ENCODE results near the gene PKIG. TPM values are rescaled to one million over a fixed set of nuclear protein-coding genes. Genes with fewer than 3 reads are reported as not detected.

Gene PKIG
- total and polyA plus RNA-seq, 7 donors = 43.9 to 511 (median 348) TPM

DNA sequence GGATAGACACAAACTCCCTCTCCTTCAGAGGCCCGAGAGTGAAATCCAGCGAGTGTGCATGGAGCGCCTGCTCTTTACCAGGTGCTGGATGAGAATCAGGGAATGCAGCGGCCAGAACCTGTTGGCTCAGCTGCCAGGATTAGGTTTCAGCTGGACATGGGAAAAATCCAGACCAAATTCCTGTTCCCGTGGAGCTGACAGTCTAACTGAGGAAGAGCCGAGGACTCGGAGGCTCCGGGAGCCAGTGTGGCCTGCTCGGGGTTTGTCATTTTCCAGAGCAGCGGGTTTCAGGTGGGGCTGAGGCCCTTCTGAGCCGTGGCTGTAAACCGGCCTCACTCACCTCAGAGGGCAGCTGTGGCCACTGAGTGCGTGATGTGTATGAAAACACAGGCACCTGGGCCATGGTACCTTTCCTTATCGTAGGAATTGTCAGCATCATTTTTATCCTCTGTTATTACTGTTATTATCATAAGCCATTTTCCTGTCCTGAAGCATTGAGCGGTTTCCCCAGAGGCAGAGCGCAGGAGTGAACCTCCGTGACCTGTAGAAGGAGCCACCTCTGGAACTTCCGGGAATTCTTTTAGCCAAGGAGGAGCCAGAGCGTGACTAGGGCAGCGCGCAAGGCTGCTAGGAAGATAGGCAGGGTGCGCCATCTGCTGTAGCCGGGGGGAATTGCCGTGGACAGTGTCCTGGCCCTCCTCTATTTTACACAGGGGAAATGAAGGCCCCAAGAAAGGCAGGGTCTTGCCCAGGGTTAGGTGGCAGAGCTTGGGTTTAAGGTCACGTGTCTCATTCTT, 27.3 kb downstream of the PKIG start:
- 17 to 36% methylated on average over 25 of the region's 25 CpGs for WGBS, 2 donors
- no peaks in the 10 kb centered on the region for H3K27me3 ChIP-seq
- H3K36me3 ChIP-seq = peaks cover 0 to 5% (median 0%) of the 10 kb centered on the region in 4 donors
- intact Hi-C loops (cut with DNase I) = loop anchor here (1.0 to 5.0 kb wide), 6 partner anchors 37 to 399 kb away; partner anchors contain the start of genes ADA, OSER1 and TTPAL
- H3K9me3 ChIP-seq = no peaks in the 10 kb centered on the region
- H3K27ac ChIP-seq = peak overlapping the region; percentile 83 to 95 (median 90)
- DNase-seq = peak; percentile 94
- peaks cover 0 to 47% (median 42%) of the 10 kb centered on the region in 4 donors for H3K4me1 ChIP-seq
- peak overlapping the region; percentile 9 to 38 (median 25) for H3K4me3 ChIP-seq
- TF ChIP-seq, protein P1, sequence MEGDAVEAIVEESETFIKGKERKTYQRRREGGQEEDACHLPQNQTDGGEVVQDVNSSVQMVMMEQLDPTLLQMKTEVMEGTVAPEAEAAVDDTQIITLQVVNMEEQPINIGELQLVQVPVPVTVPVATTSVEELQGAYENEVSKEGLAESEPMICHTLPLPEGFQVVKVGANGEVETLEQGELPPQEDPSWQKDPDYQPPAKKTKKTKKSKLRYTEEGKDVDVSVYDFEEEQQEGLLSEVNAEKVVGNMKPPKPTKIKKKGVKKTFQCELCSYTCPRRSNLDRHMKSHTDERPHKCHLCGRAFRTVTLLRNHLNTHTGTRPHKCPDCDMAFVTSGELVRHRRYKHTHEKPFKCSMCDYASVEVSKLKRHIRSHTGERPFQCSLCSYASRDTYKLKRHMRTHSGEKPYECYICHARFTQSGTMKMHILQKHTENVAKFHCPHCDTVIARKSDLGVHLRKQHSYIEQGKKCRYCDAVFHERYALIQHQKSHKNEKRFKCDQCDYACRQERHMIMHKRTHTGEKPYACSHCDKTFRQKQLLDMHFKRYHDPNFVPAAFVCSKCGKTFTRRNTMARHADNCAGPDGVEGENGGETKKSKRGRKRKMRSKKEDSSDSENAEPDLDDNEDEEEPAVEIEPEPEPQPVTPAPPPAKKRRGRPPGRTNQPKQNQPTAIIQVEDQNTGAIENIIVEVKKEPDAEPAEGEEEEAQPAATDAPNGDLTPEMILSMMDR (IDR thresholded peaks at IDR 0.05) = peak; percentile 97 to 98 (median 98)
- TF ChIP-seq EP300 (IDR thresholded peaks at IDR 0.05) (no peak), POLR2A (IDR thresholded peaks at IDR 0.05) (no peak), POLR2AphosphoS5 (IDR thresholded peaks at IDR 0.05) (peak in 3 of 4 donors; percentile 43 to 55 (median 55))

- peaks cover 0 to 13% (median 2%) of the 10 kb centered on the region in 4 donors for H3K36me3 ChIP-seq
- H3K4me1 ChIP-seq = peaks cover 0 to 55% (median 49%) of the 10 kb centered on the region in 4 donors
- H3K4me3 ChIP-seq = no peak overlapping the region
- WGBS, 2 donors = 1 to 6% methylated on average over 1 of the region's 1 CpG
- intact Hi-C loops (cut with DNase I) = loop anchor here (1.0 to 5.0 kb wide), 5 partner anchors 42 to 400 kb away; partner anchors contain the start of genes ADA, OSER1 and TTPAL
- H3K27me3 ChIP-seq = no peaks in the 10 kb centered on the region
- H3K9me3 ChIP-seq = no peaks in the 10 kb centered on the region
- H3K27ac ChIP-seq = peak overlapping the region; percentile 83 to 95 (median 90)
- no peak for TF ChIP-seq EP300 (IDR thresholded peaks at IDR 0.05)
- no peak for TF ChIP-seq POLR2A (IDR thresholded peaks at IDR 0.05)
- TF ChIP-seq, protein P1 (IDR thresholded peaks at IDR 0.05) = peak in 1 of 4 experiments; percentile 10
- TF ChIP-seq POLR2AphosphoS5 (IDR thresholded peaks at IDR 0.05) = no peak
- peak; percentile 54 for DNase-seq
Observed at GRCh38 chr20:44610313-44610962, 28.1 kb downstream of the PKIG start.

DNA sequence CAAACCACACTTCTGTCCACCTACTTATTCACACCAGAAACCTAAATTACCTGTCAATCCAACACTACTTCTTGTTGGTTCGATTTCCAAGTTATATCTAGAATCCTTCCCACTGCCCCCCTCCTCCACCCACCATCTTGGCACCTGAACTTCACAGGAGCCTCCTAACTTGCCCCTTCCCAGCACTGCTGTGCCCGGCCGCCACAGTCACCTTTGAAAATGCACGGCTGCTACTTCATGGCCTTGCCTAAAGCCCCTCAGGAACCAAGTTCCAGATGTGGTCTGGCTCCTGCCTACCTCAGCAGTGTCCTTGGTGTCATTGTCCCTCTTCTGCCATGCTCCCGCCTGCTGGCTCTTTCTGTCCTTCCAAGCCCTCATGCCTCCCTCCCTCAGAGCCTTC, 31.2 kb downstream of the PKIG start:
- intact Hi-C loops (cut with DNase I) = loop anchor here (5.0 kb wide), 1 partner anchor 39 kb away; the partner anchor contains the start of gene ADA
- no peak overlapping the region for H3K4me3 ChIP-seq
- H3K36me3 ChIP-seq = peaks cover 6 to 44% (median 24%) of the 10 kb centered on the region in 4 donors
- H3K27ac ChIP-seq = peak overlapping the region; percentile 76 to 83 (median 79)
- peaks cover 0 to 68% (median 61%) of the 10 kb centered on the region in 4 donors for H3K4me1 ChIP-seq
- no peak for DNase-seq
- no peaks in the 10 kb centered on the region for H3K27me3 ChIP-seq
- no peak for TF ChIP-seq EP300 (IDR thresholded peaks at IDR 0.05)
- TF ChIP-seq POLR2A (IDR thresholded peaks at IDR 0.05) = no peak
- TF ChIP-seq, protein P1 (IDR thresholded peaks at IDR 0.05) = no peak
- no peak for TF ChIP-seq POLR2AphosphoS5 (IDR thresholded peaks at IDR 0.05)
- no peaks in the 10 kb centered on the region for H3K9me3 ChIP-seq
- 96 to 97% methylated on average over 5 of the region's 5 CpGs for WGBS, 2 donors

DNA sequence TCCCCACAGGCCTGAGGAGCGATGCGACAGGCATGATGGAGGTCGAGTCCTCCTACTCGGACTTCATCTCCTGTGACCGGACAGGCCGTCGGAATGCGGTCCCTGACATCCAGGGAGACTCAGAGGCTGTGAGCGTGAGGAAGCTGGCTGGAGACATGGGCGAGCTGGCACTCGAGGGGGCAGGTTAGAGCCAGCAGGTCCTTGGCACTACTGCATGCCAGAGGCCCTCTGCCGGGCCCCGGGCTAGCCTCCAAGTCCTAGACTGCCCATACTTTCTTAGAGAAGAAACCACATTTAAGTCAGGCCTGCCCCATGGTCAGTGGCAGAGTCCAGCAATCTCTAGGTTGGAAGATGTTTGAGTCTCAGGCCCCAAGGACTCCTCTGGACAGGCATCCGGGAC, 32.1 kb downstream of the PKIG start:
- intact Hi-C loops (cut with DNase I) = loop anchor here (5.0 kb wide), 1 partner anchor 38 kb away; the partner anchor contains the start of gene ADA
- DNase-seq = peak; percentile 85
- no peak for TF ChIP-seq EP300 (IDR thresholded peaks at IDR 0.05)
- TF ChIP-seq POLR2A (IDR thresholded peaks at IDR 0.05) = no peak
- TF ChIP-seq, protein P1 (IDR thresholded peaks at IDR 0.05) = no peak
- TF ChIP-seq POLR2AphosphoS5 (IDR thresholded peaks at IDR 0.05) = peak in 1 of 4 donors; percentile 5

More for the DNA sequence above, 32.1 kb downstream of the PKIG start:
- WGBS, 2 donors = 89 to 93% methylated on average over 14 of the region's 14 CpGs
- H3K9me3 ChIP-seq = no peaks in the 10 kb centered on the region
- H3K27ac ChIP-seq = peak overlapping the region; percentile 76 to 83 (median 79)
- peaks cover 0 to 59% (median 52%) of the 10 kb centered on the region in 4 donors for H3K4me1 ChIP-seq
- peaks cover 15 to 53% (median 33%) of the 10 kb centered on the region in 4 donors for H3K36me3 ChIP-seq
- H3K27me3 ChIP-seq = no peaks in the 10 kb centered on the region
- no peak overlapping the region for H3K4me3 ChIP-seq

All from sigmoid colon (tissue), 7 donors.